NCI-H2171 treated with DMSO at 0.1 percent for 48 hours (cell line): ENCODE measurements around the gene ZNF577.

ENCODE experiments used
- DNase-seq: peaks from one replicate; lab custom pipeline; 2025; lab: John Stamatoyannopoulos, UW

The ZNF577 gene

DNA sequence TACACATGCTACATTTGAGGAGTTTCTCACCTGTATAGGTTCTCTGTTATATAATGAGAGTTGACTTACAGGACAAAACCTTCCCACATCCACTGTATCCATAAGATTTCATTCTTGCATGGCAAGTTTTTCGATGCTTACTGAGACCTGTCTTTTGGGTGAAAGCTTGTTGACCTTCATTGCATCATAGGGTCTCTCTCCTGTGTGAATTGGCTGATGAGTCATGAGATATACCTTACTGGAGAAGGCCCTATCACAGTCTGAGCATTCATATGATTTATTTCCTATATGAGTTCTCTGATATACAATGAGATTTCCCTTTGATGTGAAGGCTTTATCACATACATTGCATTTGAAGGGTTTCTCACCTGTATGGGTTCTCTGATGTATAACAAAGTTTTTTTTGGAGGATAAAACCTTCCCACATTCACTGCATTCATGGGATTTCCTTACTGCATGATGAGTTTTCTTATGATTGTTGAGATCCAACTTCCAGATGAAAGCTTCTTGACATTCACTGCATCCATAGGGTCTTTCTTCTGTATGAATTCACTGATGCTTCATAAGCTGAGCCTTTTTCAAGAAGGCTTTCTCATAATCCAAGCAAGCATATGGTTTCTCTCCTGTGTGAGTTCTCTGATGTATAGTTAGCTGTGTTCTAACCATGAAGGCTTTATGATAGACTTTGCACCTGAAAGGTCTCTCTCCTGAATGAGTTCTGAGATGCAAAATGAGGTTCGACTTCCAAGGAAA is 25.7 kb downstream of the ZNF577 start:
- DNase-seq, result no peak

- no peak for DNase-seq
Observed at GRCh38 chr19:51837145-51837544, 50.6 kb downstream of the ZNF577 start.

DNA sequence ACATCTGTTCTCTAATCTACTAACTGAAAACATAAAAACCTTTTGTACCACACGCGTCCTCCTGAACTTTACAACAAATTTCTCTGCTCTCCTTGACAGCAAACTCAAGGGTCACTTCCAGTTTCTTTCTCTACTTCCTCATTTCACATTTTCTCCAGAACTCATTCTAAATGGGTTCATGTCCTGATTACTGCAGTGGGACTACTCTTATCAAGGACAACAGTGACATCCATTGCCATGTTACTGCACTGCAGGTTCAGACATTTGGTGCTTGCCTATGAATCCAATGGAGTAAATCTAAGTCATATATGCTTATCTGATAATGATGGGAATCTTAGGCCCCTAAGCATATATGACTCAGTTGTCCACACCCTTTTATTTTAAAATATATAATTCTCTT is 57.5 kb downstream of the ZNF577 start:
- DNase-seq, result no peak

DNA sequence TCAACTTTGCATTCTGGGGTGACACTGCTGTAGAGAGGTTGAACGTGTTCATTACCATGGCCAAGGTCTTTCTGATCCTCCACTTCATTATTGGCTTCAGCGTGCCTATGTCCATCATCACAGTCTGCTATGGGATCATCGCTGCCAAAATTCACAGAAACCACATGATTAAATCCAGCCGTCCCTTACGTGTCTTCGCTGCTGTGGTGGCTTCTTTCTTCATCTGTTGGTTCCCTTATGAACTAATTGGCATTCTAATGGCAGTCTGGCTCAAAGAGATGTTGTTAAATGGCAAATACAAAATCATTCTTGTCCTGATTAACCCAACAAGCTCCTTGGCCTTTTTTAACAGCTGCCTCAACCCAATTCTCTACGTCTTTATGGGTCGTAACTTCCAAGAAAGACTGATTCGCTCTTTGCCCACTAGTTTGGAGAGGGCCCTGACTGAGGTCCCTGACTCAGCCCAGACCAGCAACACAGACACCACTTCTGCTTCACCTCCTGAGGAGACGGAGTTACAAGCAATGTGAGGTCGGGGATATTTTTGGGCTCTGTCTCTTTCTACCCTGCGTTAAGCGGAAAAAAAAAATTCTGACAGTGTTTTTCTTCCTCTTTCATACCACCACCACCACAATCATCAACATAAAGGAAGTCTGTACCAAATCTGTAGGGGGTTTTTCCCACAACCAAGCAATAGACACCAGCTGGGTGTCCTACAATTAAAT is 63.3 kb downstream of the ZNF577 start:
- no peak for DNase-seq

DNA sequence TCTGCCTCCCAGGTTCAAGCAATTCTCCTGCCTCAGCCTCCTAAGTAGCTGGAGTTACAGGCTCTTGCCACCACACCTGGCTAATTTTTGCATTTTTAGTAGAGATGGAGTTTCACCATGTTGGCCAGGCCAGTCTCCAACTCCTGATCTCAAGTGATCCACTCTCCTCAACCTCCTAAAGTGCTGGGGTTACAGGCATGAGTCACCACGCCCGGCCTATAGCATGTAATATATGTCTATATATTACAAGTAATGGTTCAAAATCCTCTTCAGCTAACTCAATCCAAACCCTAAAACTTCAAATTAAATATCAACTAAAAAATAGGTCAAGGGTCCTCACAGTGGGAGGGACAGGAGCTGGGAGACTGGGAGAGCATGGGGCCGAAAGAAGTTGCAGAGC is 64.8 kb downstream of the ZNF577 start:
- no peak for DNase-seq

DNA sequence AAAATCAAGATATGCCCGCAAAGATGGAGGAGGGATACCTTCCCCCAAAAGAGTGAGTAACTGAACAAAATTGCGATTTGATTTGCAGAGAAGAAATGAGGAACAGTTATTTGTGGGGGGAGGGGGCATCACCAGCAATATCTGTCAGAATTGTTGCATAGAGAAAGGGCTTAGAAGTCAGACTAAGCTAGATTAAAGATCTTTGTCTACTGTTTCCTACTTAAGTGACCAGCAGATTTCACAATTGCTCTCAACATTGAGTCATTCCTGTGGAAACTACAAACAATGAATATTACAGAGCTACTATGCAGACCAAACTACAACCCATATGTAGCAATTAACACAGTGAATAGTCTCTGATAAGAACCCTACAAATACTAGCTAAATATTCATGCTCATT is 65.4 kb downstream of the ZNF577 start:
- no peak for DNase-seq

- no peak for DNase-seq
Observed at GRCh38 chr19:51821921-51822320, 65.8 kb downstream of the ZNF577 start.

GRCh38 chr19:51821456-51821855 is 66.3 kb downstream of the ZNF577 start:
- no peak for DNase-seq
